Parathyroid adenoma (tissue), 2 donors: ENCODE data around the gene PRKCQ.

Experiments
- H2AFZ ChIP-seq: fragments of 300-600 bp; sonication (generic); one replicate; pipeline ENCODE4 v1.7.0; 2017; ENCODE audit warnings: antibody characterized with exemption, mild to moderate bottlenecking
- H3K27ac ChIP-seq: fragments of 300-600 bp; sonication (generic); one replicate; pipeline ENCODE4 v1.7.0; 2017
- H3K27me3 ChIP-seq: fragments of 300-600 bp; sonication (generic); one replicate; pipeline ENCODE4 v1.7.0; 2017; ENCODE audit warnings: low read length; ENCODE audit not compliant: control insufficient read depth, insufficient read depth
- H3K36me3 ChIP-seq: fragments of 300-600 bp; sonication (generic); one replicate; pipeline ENCODE4 v1.7.0; 2017; ENCODE audit warnings: low read length; ENCODE audit not compliant: control insufficient read depth, insufficient read depth
- H3K4me1 ChIP-seq: fragments of 300-600 bp; sonication (generic); one replicate; pipeline ENCODE4 v1.7.0; 2017; ENCODE audit warnings: control low read depth
- H3K4me2 ChIP-seq: fragments of 300-600 bp; sonication (generic); one replicate; pipeline ENCODE4 v1.7.0; 2017; ENCODE audit warnings: low read length
- H3K4me3 ChIP-seq: fragments of 300-600 bp; sonication (generic); one replicate; pipeline ENCODE4 v1.7.0; 2017; ENCODE audit warnings: low read depth, low read length
- H3K79me2 ChIP-seq: fragments of 300-600 bp; sonication (generic); one replicate; pipeline ENCODE4 v1.7.0; 2017; ENCODE audit warnings: control low read depth
- H3K9ac ChIP-seq: fragments of 300-600 bp; sonication (generic); one replicate; pipeline ENCODE4 v1.7.0; 2017; ENCODE audit warnings: mild to moderate bottlenecking
- H3K9me3 ChIP-seq: fragments of 300-600 bp; sonication (generic); one replicate; pipeline ENCODE4 v1.7.0; 2017; ENCODE audit warnings: low read length; ENCODE audit not compliant: control insufficient read depth
- CTCF ChIP-seq: fragments of 300-600 bp; sonication (generic); IDR thresholded peaks from one replicate; pipeline ENCODE4 v1.7.0; 2017; ENCODE audit warnings: antibody characterized with exemption, mild to moderate bottlenecking
- donor health status: primary hyperparathyroidism.

The PRKCQ gene

GRCh38 chr10:6563075-6563474 lies 17.0 kb downstream of the PRKCQ start:
- H3K27ac ChIP-seq: no peak overlapping the region
- TF ChIP-seq CTCF: no peak
- H3K4me2 ChIP-seq: no peak overlapping the region
- H3K4me3 ChIP-seq: no peak overlapping the region
- no peaks in the 10 kb centered on the region for H3K9me3 ChIP-seq
- H3K36me3 ChIP-seq: no peaks in the 10 kb centered on the region
- H3K79me2 ChIP-seq: no peaks in the 10 kb centered on the region
- no peak overlapping the region for H2AFZ ChIP-seq
- H3K4me1 ChIP-seq: peaks cover 6% of the 10 kb centered on the region
- H3K27me3 ChIP-seq: no peaks in the 10 kb centered on the region
- H3K9ac ChIP-seq: no peak overlapping the region

- Histone ChIP-seq H3K36me3 (no peaks in the 10 kb centered on the region), H3K27ac (no peak overlapping the region), H3K4me1 (peaks cover 1% of the 10 kb centered on the region), H2AFZ (no peak overlapping the region), H3K9ac (no peak overlapping the region), H3K4me2 (no peak overlapping the region), H3K4me3 (no peak overlapping the region), H3K9me3 (no peaks in the 10 kb centered on the region), H3K79me2 (no peaks in the 10 kb centered on the region), H3K27me3 (no peaks in the 10 kb centered on the region)
- TF ChIP-seq CTCF: no peak
Measured at GRCh38 chr10:6562221-6562620, 17.9 kb downstream of the PRKCQ start.

GRCh38 chr10:6561552-6561951 lies 18.5 kb downstream of the PRKCQ start:
- Histone ChIP-seq H3K36me3 (no peaks in the 10 kb centered on the region), H3K79me2 (no peaks in the 10 kb centered on the region), H2AFZ (no peak overlapping the region), H3K4me3 (no peak overlapping the region), H3K4me1 (no peaks in the 10 kb centered on the region), H3K9ac (no peak overlapping the region), H3K27me3 (no peaks in the 10 kb centered on the region), H3K27ac (no peak overlapping the region), H3K9me3 (no peaks in the 10 kb centered on the region), H3K4me2 (no peak overlapping the region)
- no peak for TF ChIP-seq CTCF

GRCh38 chr10:6558759-6559461 lies 21.2 kb downstream of the PRKCQ start:
- Histone ChIP-seq H3K79me2 (no peaks in the 10 kb centered on the region), H3K27ac (no peak overlapping the region), H2AFZ (no peak overlapping the region), H3K4me1 (no peaks in the 10 kb centered on the region), H3K4me3 (no peak overlapping the region), H3K9me3 (no peaks in the 10 kb centered on the region), H3K36me3 (no peaks in the 10 kb centered on the region), H3K27me3 (no peaks in the 10 kb centered on the region), H3K4me2 (no peak overlapping the region), H3K9ac (no peak overlapping the region)
- no peak for TF ChIP-seq CTCF

- Histone ChIP-seq H3K4me2 (no peak overlapping the region), H3K9ac (no peak overlapping the region), H3K36me3 (no peaks in the 10 kb centered on the region), H3K9me3 (no peaks in the 10 kb centered on the region), H2AFZ (no peak overlapping the region), H3K79me2 (no peaks in the 10 kb centered on the region), H3K4me3 (no peak overlapping the region), H3K4me1 (no peaks in the 10 kb centered on the region), H3K27me3 (no peaks in the 10 kb centered on the region), H3K27ac (no peak overlapping the region)
- no peak for TF ChIP-seq CTCF
Measured at GRCh38 chr10:6558272-6558671, 21.8 kb downstream of the PRKCQ start.
